SK-N-SH (cell line): Measurements from ENCODE around the gene MGA. TPM values are rescaled to one million over a fixed set of nuclear protein-coding genes. Genes with fewer than 3 reads are reported as not detected.

Source experiments
- CTCF ChIA-PET: fragments of 300-600, 350-600 bp; formaldehyde crosslinking; extraction: SDS; loops from one replicate; lab custom pipeline; 2021; lab: Yijun Ruan, JAX
- POLR2A ChIA-PET: fragments of 350-600 bp; sonication (Branson Sonifier 250); formaldehyde crosslinking; extraction: SDS; loops from one replicate; lab custom pipeline; 2020; ENCODE audit warnings: antibody characterized with exemption, inconsistent platforms; lab: Yijun Ruan, JAX
- DNase-seq: peaks from one replicate; pipeline ENCODE4 v3.0.0; 2012
- H2AFZ ChIP-seq: fragments of 200-600 bp; sonication (generic); 2 replicates; pipeline ENCODE4 v1.8.1; 2016; ENCODE audit warnings: antibody characterized with exemption, mild to moderate bottlenecking, low read depth
- H3F3A ChIP-seq: fragments of 200-600 bp; sonication (generic); replicated peaks from 2 replicates; pipeline ENCODE3; 2016; ENCODE audit warnings: antibody characterized with exemption, mild to moderate bottlenecking; ENCODE audit not compliant: insufficient read depth
- H3K27ac ChIP-seq, 2 experiments: fragments of 200-500 bp in 1 of 2; fragments of 200-600 bp in 1 of 2; sonication (Bioruptor generic) in 1 of 2; sonication (generic), shearing (Covaris generic) in 1 of 2; 2 replicates each; pipeline versions ENCODE4 v1.5.1 to v1.6.1; 2014 to 2016; ENCODE audit warnings: low read depth in 2 of 2, inconsistent platforms in 1 of 2, low read length in 1 of 2, mild to moderate bottlenecking in 1 of 2, mixed read lengths in 1 of 2
- H3K27me3 ChIP-seq: fragments of 200-600 bp; sonication (generic), shearing (Covaris generic); 2 replicates; pipeline ENCODE4 v1.6.1; 2016; ENCODE audit warnings: mixed run types; ENCODE audit not compliant: insufficient read depth
- H3K36me3 ChIP-seq, 2 experiments: fragments of 200-500 bp in 1 of 2; fragments of 200-600 bp in 1 of 2; sonication (Bioruptor generic) in 1 of 2; sonication (generic) in 1 of 2; replicated peaks in 1 of 2; 2 replicates each; pipeline versions ENCODE3 to v1.5.1; 2014 to 2016; ENCODE audit warnings: low read length in 1 of 2, mild to moderate bottlenecking in 1 of 2; ENCODE audit not compliant: insufficient read depth in 2 of 2, control insufficient read depth in 1 of 2
- H3K4me1 ChIP-seq, 2 experiments: fragments of 200-500 bp in 1 of 2; fragments of 200-600 bp in 1 of 2; sonication (Bioruptor generic) in 1 of 2; sonication (generic), shearing (Covaris generic) in 1 of 2; 2 replicates each; pipeline versions ENCODE4 v1.5.1 to v1.6.1; 2014 to 2016; ENCODE audit warnings: low read depth in 1 of 2, low read length in 1 of 2, mixed run types in 1 of 2; ENCODE audit not compliant: insufficient read depth in 2 of 2, control insufficient read depth in 1 of 2
- H3K4me2 ChIP-seq: fragments of 200-600 bp; sonication (generic), shearing (Covaris generic); 2 replicates; pipeline ENCODE4 v1.6.1; 2017; ENCODE audit warnings: mixed run types
- H3K4me3 ChIP-seq, 2 experiments: fragments of 200-500 bp in 1 of 2; fragments of 200-600 bp in 1 of 2; sonication (Bioruptor generic) in 1 of 2; sonication (generic), shearing (Covaris generic) in 1 of 2; 2 replicates each; pipeline versions ENCODE4 v1.5.1 to v1.8.1; 2014 to 2016; ENCODE audit warnings: low read depth in 2 of 2, inconsistent platforms in 1 of 2, low read length in 1 of 2, mild to moderate bottlenecking in 1 of 2, mixed read lengths in 1 of 2, moderate library complexity in 1 of 2
- H3K79me2 ChIP-seq: fragments of 200-600 bp; sonication (generic); 2 replicates; pipeline ENCODE4 v1.8.1; 2017; ENCODE audit warnings: mild to moderate bottlenecking; ENCODE audit not compliant: insufficient read depth
- H3K9ac ChIP-seq: fragments of 200-600 bp; sonication (generic); 2 replicates; pipeline ENCODE4 v1.6.1; 2017; ENCODE audit warnings: mixed run types
- H3K9me2 ChIP-seq: fragments of 200-600 bp; sonication (generic); 2 replicates; pipeline ENCODE4 v1.6.1; 2017; ENCODE audit warnings: mixed run types
- H3K9me3 ChIP-seq: fragments of 200-600 bp; sonication (generic); 2 replicates; pipeline ENCODE4 v1.6.1; 2017; ENCODE audit warnings: mixed run types, mild to moderate bottlenecking, moderate library complexity
- H4K20me1 ChIP-seq: fragments of 200-600 bp; sonication (generic); 2 replicates; pipeline ENCODE4 v1.6.1; 2017; ENCODE audit warnings: mild to moderate bottlenecking, mixed run types; ENCODE audit not compliant: insufficient read depth
- CHD2 ChIP-seq: fragments of 150-350 bp; IDR thresholded peaks from 2 replicates; pipeline ENCODE4 v1.6.1; 2018; ENCODE audit warnings: low read length; ENCODE audit not compliant: partially characterized antibody
- ELF1 ChIP-seq: IDR thresholded peaks from 2 replicates; pipeline ENCODE4 v1.4.0; 2012
- EP300 ChIP-seq, 2 experiments: IDR thresholded peaks; 2 replicates each; pipeline versions ENCODE4 v1.4.0 to v1.6.1; 2012; ENCODE audit warnings: borderline replicate concordance in 1 of 2, low read depth in 1 of 2, low read length in 1 of 2
- EZH2phosphoT487 ChIP-seq: fragments of 200-600 bp; sonication (generic); IDR thresholded peaks from 2 replicates; pipeline ENCODE4 v1.6.1; 2017; ENCODE audit warnings: low read depth, mixed run types, mild to moderate bottlenecking, antibody characterized with exemption, moderate library complexity, borderline replicate concordance
- FOXJ3 ChIP-seq: sonication (generic); formaldehyde crosslinking; IDR thresholded peaks from 2 replicates; pipeline ENCODE4 v1.5.1; 2020; ENCODE audit warnings: mild to moderate bottlenecking, missing genetic modification reagents
- JUND ChIP-seq: IDR thresholded peaks from 2 replicates; pipeline ENCODE4 v1.4.0; 2012
- MEF2A ChIP-seq: IDR thresholded peaks from 2 replicates; pipeline ENCODE4 v1.4.0; 2012; ENCODE audit warnings: low read depth, borderline replicate concordance
- MXI1 ChIP-seq: IDR thresholded peaks from 2 replicates; pipeline ENCODE4 v1.6.1; 2012; ENCODE audit warnings: mild to moderate bottlenecking, low read depth, low read length, improper control_type of control experiment
- NFIC ChIP-seq: IDR thresholded peaks from 2 replicates; pipeline ENCODE4 v1.4.0; 2012; ENCODE audit warnings: borderline replicate concordance
- NRF1 ChIP-seq: IDR thresholded peaks from 2 replicates; pipeline ENCODE4 v1.6.1; 2012; ENCODE audit warnings: low read depth, mild to moderate bottlenecking, low read length
- POLR2AphosphoS5 ChIP-seq: IDR thresholded peaks from 2 replicates; pipeline ENCODE4 v1.6.1; 2012; ENCODE audit warnings: low read depth, low read length
- RAD21 ChIP-seq: IDR thresholded peaks from 2 replicates; pipeline ENCODE4 v1.6.1; 2012; ENCODE audit warnings: mild to moderate bottlenecking, low read length
- RCOR1 ChIP-seq: fragments of 150-350 bp; IDR thresholded peaks from 2 replicates; pipeline ENCODE4 v1.6.1; 2017; ENCODE audit warnings: antibody characterized with exemption, low read length
- RXRA ChIP-seq: IDR thresholded peaks from 2 replicates; pipeline ENCODE4 v1.4.0; 2012; ENCODE audit warnings: low read depth, mild to moderate bottlenecking, borderline replicate concordance
- SIN3A ChIP-seq: IDR thresholded peaks from 2 replicates; pipeline ENCODE4 v1.6.1; 2012; ENCODE audit warnings: low read depth, mild to moderate bottlenecking, low read length, moderate library complexity, borderline replicate concordance
- TEAD4 ChIP-seq: IDR thresholded peaks from 2 replicates; pipeline ENCODE4 v1.4.0; 2012; ENCODE audit warnings: mild to moderate bottlenecking, borderline replicate concordance; ENCODE audit not compliant: insufficient read depth
- YY1 ChIP-seq: IDR thresholded peaks from 2 replicates; pipeline ENCODE4 v1.4.0; 2012; ENCODE audit warnings: low read depth, mild to moderate bottlenecking
- WGBS: methylation state at CpG from one replicate; pipeline ENCODE4 v1.1.6; 2017; ENCODE audit warnings: low lambda C conversion rate; 5-methylcytosine and 5-hydroxymethylcytosine counted together
- polyA plus RNA-seq, 3 experiments: library from polyadenylated mRNA; depleted of rRNA; stranded (reverse); fragments of >200 nt; gene quantifications; 2 replicates each; pipeline ENCODE4 v1.2.3, GENCODE V29; 2012
- TF ChIP-seq, protein P1 (sequence below): fragments of 150-350 bp; IDR thresholded peaks from 2 replicates; pipeline ENCODE4 v1.6.1; 2016; ENCODE audit warnings: mild to moderate bottlenecking, low read depth, low read length
- TF ChIP-seq, protein P2 (sequence below): IDR thresholded peaks from 2 replicates; pipeline ENCODE4 v1.6.1; 2012; ENCODE audit warnings: mild to moderate bottlenecking, low read depth, low read length, moderate library complexity
- TF ChIP-seq, protein P3 (sequence below): IDR thresholded peaks from 2 replicates; pipeline ENCODE4 v1.4.0; 2012; ENCODE audit warnings: low read depth
- TF ChIP-seq, protein P4 (sequence below): IDR thresholded peaks from 2 replicates; pipeline ENCODE4 v1.4.0; 2012; ENCODE audit warnings: low read depth, borderline replicate concordance

Gene MGA
- polyA plus RNA-seq, 1 of the 3 experiments (the other 2 are of a cell fraction) = 2.3 TPM

DNA sequence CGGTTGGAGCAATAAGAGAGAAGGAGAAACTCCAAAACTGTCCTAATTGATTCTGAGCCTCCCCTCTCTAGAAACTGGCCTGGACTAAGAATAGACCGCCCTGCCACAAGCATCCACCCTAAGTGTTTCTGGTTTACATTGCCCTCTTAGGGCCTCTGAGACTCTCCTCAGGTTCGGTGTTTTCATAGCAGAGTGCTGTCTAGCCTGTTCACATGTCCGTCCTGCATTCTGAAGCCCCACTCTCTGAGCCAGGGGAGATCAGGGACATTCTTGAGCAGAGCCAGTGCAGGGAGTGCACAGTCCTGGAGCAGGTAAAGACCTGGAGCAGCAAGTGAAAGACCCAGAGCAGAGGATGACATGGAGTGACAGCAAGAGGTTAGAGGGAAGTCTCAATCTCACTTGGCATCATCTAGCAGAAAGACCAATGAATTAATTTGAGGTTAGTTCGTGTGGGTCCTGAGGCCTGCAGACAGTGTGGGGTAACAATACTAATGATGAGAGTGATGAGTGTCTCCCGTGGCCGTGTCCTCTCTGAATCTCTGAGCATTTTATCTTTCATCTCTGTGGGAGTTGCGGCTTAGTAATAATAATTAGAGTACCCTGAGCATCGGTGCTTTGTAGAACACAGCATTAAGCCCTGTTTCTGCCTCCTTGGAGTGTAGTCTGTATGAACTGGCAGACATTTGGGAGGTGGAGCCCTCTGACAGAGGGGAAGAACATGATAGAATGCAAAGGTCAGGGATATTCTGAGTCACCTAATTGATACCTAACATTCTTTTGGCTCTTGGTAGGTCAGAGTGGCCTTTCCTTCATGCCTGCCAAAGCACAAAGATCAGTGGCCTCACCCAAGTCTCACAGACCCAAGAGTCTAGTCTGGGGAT is 138.6 kb downstream of the MGA start:
- no peak overlapping the region for H3K4me3 ChIP-seq
- DNase-seq = no peak
- H3K9me2 ChIP-seq = no peaks in the 10 kb centered on the region
- TF ChIP-seq, protein P1, sequence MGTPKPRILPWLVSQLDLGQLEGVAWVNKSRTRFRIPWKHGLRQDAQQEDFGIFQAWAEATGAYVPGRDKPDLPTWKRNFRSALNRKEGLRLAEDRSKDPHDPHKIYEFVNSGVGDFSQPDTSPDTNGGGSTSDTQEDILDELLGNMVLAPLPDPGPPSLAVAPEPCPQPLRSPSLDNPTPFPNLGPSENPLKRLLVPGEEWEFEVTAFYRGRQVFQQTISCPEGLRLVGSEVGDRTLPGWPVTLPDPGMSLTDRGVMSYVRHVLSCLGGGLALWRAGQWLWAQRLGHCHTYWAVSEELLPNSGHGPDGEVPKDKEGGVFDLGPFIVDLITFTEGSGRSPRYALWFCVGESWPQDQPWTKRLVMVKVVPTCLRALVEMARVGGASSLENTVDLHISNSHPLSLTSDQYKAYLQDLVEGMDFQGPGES = no peak
- TF ChIP-seq, protein P2, sequence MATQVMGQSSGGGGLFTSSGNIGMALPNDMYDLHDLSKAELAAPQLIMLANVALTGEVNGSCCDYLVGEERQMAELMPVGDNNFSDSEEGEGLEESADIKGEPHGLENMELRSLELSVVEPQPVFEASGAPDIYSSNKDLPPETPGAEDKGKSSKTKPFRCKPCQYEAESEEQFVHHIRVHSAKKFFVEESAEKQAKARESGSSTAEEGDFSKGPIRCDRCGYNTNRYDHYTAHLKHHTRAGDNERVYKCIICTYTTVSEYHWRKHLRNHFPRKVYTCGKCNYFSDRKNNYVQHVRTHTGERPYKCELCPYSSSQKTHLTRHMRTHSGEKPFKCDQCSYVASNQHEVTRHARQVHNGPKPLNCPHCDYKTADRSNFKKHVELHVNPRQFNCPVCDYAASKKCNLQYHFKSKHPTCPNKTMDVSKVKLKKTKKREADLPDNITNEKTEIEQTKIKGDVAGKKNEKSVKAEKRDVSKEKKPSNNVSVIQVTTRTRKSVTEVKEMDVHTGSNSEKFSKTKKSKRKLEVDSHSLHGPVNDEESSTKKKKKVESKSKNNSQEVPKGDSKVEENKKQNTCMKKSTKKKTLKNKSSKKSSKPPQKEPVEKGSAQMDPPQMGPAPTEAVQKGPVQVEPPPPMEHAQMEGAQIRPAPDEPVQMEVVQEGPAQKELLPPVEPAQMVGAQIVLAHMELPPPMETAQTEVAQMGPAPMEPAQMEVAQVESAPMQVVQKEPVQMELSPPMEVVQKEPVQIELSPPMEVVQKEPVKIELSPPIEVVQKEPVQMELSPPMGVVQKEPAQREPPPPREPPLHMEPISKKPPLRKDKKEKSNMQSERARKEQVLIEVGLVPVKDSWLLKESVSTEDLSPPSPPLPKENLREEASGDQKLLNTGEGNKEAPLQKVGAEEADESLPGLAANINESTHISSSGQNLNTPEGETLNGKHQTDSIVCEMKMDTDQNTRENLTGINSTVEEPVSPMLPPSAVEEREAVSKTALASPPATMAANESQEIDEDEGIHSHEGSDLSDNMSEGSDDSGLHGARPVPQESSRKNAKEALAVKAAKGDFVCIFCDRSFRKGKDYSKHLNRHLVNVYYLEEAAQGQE = no peak
- TF ChIP-seq FOXJ3 (CRISPR knock-in tag) (no peak), NRF1 (no peak), RXRA (no peak), YY1 (no peak)
- TF ChIP-seq, all 33 proteins: peak for 0
- Histone ChIP-seq H3K27me3 (no peaks in the 10 kb centered on the region), H3K27ac (no peak overlapping the region), H3K4me1 (peaks cover 17 to 30% of the 10 kb centered on the region in 2 experiments; a peak in 3 of 4 replicates), H3K4me2 (no peak overlapping the region; the same call in 1 of the 2 replicates), H4K20me1 (no peaks in the 10 kb centered on the region), H2AFZ (no peak overlapping the region), H3K9me3 (no peaks in the 10 kb centered on the region), H3K36me3 (peaks cover 0 to 15% of the 10 kb centered on the region in 2 experiments), H3K9ac (no peak overlapping the region), H3K79me2 (peaks cover 23% of the 10 kb centered on the region), H3F3A (peaks cover 11% of the 10 kb centered on the region)
- WGBS = 82% methylated on average over 9 of the region's 9 CpGs
- CTCF ChIA-PET = interaction anchor here (0.8 to 6.4 kb wide), 2 partner anchors 13 to 26 kb away, joined by 3 to 36 read pairs; no protein-coding TSS in a partner anchor
- POLR2A ChIA-PET = no interaction called here

DNA sequence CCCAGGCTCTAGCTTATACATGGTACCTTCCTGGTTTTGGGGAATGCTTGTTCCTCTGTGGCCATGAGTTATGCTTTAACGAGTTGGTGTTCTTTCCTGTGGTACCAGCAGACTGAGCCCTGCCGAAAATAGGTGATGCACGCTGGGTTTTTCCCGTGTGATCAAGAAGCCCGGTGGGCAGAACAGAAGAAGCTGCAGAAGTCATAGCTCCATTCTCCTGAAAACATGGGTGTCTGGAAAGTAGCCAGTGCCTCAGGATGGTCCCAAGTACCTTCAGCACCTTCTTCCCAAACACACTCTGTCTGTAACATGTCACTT is 139.2 kb downstream of the MGA start:
- POLR2A ChIA-PET = no interaction called here
- no peak for DNase-seq
- Histone ChIP-seq H4K20me1 (no peaks in the 10 kb centered on the region), H3K4me3 (no peak overlapping the region), H3K9me3 (no peaks in the 10 kb centered on the region), H3K27me3 (no peaks in the 10 kb centered on the region), H3K4me1 (peaks cover 20 to 30% of the 10 kb centered on the region in 2 experiments; a peak in 3 of 4 replicates), H3F3A (peaks cover 11% of the 10 kb centered on the region), H2AFZ (no peak overlapping the region), H3K79me2 (peaks cover 22% of the 10 kb centered on the region), H3K27ac (no peak overlapping the region), H3K9ac (no peak overlapping the region), H3K4me2 (no peak overlapping the region; the same call in 1 of the 2 replicates), H3K9me2 (no peaks in the 10 kb centered on the region), H3K36me3 (peaks cover 0 to 15% of the 10 kb centered on the region in 2 experiments)
- CTCF ChIA-PET = interaction anchor here (0.8 to 3.7 kb wide), 2 partner anchors 12 to 26 kb away, joined by 3 to 27 read pairs; no protein-coding TSS in a partner anchor
- 94% methylated on average over 5 of the region's 5 CpGs for WGBS
- TF ChIP-seq TEAD4 = no peak
- TF ChIP-seq JUND = no peak
- TF ChIP-seq NRF1 = no peak
- no peak for TF ChIP-seq SIN3A
- TF ChIP-seq RCOR1 = no peak
- no peak for TF ChIP-seq MXI1
- TF ChIP-seq, protein P3, sequence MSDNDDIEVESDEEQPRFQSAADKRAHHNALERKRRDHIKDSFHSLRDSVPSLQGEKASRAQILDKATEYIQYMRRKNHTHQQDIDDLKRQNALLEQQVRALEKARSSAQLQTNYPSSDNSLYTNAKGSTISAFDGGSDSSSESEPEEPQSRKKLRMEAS = no peak
- TF ChIP-seq EZH2phosphoT487 = no peak
- no peak for TF ChIP-seq NFIC
- no peak for TF ChIP-seq ELF1
- TF ChIP-seq, protein P4, sequence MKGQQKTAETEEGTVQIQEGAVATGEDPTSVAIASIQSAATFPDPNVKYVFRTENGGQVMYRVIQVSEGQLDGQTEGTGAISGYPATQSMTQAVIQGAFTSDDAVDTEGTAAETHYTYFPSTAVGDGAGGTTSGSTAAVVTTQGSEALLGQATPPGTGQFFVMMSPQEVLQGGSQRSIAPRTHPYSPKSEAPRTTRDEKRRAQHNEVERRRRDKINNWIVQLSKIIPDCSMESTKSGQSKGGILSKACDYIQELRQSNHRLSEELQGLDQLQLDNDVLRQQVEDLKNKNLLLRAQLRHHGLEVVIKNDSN = no peak
- no peak for TF ChIP-seq RAD21
- no peak for TF ChIP-seq POLR2AphosphoS5
- no peak for TF ChIP-seq MEF2A
- no peak for TF ChIP-seq EP300 (IDR thresholded peaks at IDR 0.05; ENCODE audit: borderline replicate concordance in 1 of 2, low read depth in 1 of 2, low read length in 1 of 2)
- TF ChIP-seq CHD2 = no peak
